VCaP (cell line): ENCODE measurements around the gene FHIT.

ENCODE experiments used
- H3K27ac ChIP-seq: fragments of 450-650 bp; 2 replicates; pipeline ENCODE4 v1.5.1; 2017
- CTCF ChIP-seq: fragments of 450-650 bp; conservative IDR thresholded peaks from 2 replicates; pipeline ENCODE4 v1.5.1; 2017; ENCODE audit warnings: mild to moderate bottlenecking, moderate library complexity

The FHIT gene

GRCh38 chr3:59995563-59995962, 1255.7 kb downstream of the FHIT start:
- no peak overlapping the region for H3K27ac ChIP-seq
- TF ChIP-seq CTCF: no peak

- TF ChIP-seq CTCF: no peak
These were observed 1256.4 kb downstream of the FHIT start for GRCh38 chr3:59994732-59995304.

GRCh38 chr3:59992578-59992977, 1258.7 kb downstream of the FHIT start:
- no peak for TF ChIP-seq CTCF

More at GRCh38 chr3:59994732-59995304, 1256.4 kb downstream of the FHIT start:
- H3K27ac ChIP-seq: no peak overlapping the region

GRCh38 chr3:59990915-59991314, 1260.3 kb downstream of the FHIT start:
- no peak overlapping the region for H3K27ac ChIP-seq
- no peak for TF ChIP-seq CTCF

More at GRCh38 chr3:59992578-59992977, 1258.7 kb downstream of the FHIT start:
- H3K27ac ChIP-seq: no peak overlapping the region

GRCh38 chr3:59982510-59982909, 1268.7 kb downstream of the FHIT start:
- no peak overlapping the region for H3K27ac ChIP-seq
- no peak for TF ChIP-seq CTCF

GRCh38 chr3:59981377-59981776, 1269.9 kb downstream of the FHIT start:
- H3K27ac ChIP-seq: no peak overlapping the region

GRCh38 chr3:59980576-59980975, 1270.7 kb downstream of the FHIT start:
- no peak for TF ChIP-seq CTCF
- H3K27ac ChIP-seq: no peak overlapping the region

More at GRCh38 chr3:59981377-59981776, 1269.9 kb downstream of the FHIT start:
- TF ChIP-seq CTCF: no peak
